ENCODE data around the gene ASIC2.

ASIC2 gene

DNA sequence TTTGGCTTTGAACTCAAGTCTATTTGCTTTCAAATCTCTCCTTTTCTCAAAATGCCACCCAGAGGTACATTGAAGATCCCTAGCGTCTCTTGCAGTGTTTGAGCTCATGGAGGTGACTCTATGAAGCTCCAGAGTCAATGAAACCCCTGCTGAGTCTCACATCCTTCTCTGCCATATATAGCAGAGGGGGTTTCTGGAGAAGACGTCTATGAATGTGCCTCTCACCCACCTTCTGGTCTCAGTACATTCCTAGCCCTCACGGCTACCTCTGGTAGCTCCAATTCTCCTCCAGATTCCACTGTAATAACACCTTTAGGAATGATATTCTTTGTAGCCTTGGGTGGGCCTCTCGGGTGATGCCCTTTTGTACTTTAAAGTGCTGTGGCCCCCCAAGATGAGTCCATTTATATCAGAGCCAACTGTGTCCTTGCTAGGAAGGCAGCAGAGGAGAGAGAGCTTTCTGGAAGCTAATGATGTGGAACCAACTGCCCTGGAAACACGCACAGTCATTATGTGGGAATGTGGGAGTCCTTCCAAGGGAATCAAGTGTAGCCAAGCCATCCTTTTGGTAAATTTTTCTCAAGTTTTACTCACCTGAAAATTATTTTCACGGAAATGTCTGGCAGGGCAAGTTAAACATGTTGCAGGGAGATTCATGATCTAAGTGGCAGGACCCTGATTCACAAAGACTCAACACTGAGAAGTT lies 123.4 kb downstream of the ASIC2 start:
- no peak for TF ChIP-seq CTCF (conservative IDR thresholded peaks at IDR 0.05)
- H3K27ac ChIP-seq, result no peak overlapping the region

- H3K27ac ChIP-seq, result no peak overlapping the region
- no peak for TF ChIP-seq CTCF (conservative IDR thresholded peaks at IDR 0.05)
Observed at GRCh38 chr17:33167736-33168135, 125.4 kb downstream of the ASIC2 start.

GRCh38 chr17:33166472-33166871 lies 126.6 kb downstream of the ASIC2 start:
- H3K27ac ChIP-seq, result no peak overlapping the region
- TF ChIP-seq CTCF (conservative IDR thresholded peaks at IDR 0.05), result no peak

GRCh38 chr17:33164169-33164881 lies 128.8 kb downstream of the ASIC2 start:
- no peak for TF ChIP-seq CTCF (conservative IDR thresholded peaks at IDR 0.05)
- no peak overlapping the region for H3K27ac ChIP-seq

DNA sequence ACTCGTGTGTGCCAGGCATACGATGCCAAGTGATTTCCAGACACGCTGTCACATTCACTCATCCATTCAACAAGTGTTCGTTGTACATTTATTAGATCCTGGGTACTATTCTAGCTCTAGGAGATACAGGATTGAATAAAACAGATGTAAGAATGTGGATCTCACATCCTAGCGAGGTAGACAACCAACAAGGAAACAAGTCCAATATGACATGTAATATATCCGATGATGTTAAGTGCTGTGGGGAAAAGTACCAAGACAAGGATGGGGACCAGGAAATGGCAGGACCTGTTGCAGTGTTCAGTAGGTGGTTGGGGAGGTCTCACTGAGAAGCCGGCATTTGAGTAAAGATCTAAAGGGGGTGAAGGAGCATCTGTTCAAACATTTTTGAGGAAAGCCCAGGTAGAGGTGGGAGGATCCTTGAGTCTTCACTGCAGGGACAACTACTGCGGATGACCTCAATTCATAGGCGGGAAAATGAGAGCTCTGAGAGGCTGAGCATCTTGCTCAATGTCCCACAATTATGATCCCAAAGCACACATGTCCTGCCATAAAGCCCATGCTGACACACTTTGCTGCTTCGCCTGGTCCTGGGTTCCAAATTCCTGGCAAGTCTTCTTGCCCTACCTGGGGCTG lies 129.4 kb downstream of the ASIC2 start:
- TF ChIP-seq CTCF (conservative IDR thresholded peaks at IDR 0.05), result no peak
- no peak overlapping the region for H3K27ac ChIP-seq

DNA sequence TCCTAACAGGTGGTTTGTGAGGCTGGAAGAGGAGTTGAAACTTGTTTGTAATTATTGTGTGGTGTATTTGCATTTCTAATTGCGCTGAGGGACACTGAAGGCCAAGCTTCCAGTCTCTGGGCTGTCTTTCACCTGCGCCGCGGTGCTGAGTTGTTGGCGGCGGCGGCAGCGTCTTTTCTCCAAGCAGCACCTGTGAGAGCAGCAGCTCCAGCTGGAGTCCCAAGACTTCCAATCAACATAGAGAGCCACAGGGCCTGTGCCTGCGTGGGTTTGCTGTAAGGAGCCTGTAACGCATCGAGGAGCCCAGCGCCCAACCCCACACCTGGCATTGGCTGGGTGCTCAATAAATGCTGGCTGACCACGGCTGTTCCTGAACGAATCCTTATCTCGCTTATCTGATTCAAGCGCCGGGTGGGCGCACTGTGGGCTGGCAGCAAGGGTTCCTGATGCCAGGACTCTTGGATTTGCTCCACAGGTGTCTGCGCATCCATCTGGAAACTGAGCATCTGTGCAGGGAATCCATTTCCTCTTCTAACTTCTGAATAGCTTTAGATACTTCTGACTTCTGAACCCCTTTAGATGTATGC lies 138.1 kb downstream of the ASIC2 start:
- no peak overlapping the region for H3K27ac ChIP-seq
- TF ChIP-seq CTCF (conservative IDR thresholded peaks at IDR 0.05), result no peak

GRCh38 chr17:33152783-33153182 lies 140.3 kb downstream of the ASIC2 start:
- no peak for TF ChIP-seq CTCF (conservative IDR thresholded peaks at IDR 0.05)

More at GRCh38 chr17:33152783-33153182, 140.3 kb downstream of the ASIC2 start:
- no peak overlapping the region for H3K27ac ChIP-seq
